C1 segment of cervical spinal cord (tissue), 14 donors: ENCODE results near the gene CPPED1.
"Not testable (repeated sequence)": the region's sequence is repeated elsewhere in the genome, so short reads cannot be mapped to it uniquely, and the experiment has no call there.

Source experiments
- DNase-seq, 14 donors: peaks; one replicate each; lab custom pipeline; 2025; lab: John Stamatoyannopoulos, UW

Gene CPPED1

DNA sequence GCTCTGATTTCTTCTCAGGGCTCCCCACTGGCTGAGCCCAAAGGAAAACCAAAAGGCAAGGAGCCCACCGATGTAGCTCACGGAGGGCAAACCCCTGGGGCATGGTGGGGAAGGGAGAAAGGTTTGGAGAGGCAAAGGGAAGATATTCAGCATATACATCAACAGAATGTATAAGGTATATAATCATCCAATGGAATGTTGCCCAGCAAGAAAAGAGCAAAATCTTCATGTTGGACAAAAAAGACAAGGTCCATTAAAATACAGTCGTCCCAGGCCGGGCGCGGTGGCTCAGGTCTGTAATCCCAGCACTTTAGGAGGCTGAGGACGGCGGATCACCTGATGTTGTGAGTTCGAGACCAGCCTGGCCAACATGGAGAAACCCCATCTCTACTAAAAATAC, 1.6 kb downstream of the CPPED1 start:
- no peak for DNase-seq

DNA sequence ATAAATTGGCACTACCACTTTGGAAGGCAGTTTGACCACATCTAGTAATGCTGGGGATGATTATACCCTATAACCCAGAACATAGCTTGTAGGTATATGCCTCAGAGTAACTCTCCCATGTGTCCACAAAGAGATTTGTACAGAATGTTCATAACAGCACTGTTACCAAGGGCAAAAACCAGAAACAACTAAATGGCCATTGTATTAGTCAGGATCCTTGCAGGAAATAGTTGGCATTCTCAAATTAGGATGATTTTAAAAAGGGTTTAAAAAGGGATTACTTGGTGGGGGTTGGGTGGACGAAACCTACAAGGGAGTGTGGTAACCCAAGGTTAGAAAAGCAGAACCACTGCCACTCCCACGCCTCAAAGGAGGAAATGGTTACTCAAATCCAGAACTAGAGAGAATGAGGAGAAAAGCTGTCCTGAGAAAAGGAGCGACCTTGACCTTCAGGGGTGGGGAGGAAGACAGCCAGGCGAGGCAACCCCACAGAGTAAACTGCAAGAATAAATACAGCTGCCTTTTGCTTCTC, 2.1 kb downstream of the CPPED1 start:
- peak in 3 of 14 donors; percentile 2 to 7 (median 5) for DNase-seq

DNA sequence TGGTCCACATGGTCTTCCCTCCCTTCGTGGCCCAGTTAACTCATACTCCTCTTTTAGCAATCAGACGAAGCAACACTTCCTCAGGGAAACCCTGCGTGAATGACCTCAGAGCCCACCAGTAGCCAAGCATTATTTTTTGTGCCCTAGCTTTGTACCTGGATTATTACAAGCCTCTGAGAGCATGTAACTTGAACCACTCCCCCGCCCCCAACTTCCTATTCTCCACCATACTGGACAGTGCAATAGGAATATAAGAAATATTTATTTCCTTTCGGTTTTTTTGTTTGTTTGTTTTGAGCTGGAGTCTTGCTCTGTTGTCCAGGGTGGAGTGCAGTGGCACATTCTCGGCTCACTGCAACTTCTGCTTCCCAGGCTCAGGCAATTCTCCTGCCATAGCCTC, 2.9 kb downstream of the CPPED1 start:
- DNase-seq, result no peak

GRCh38 chr16:12799996-12800395, 3.7 kb downstream of the CPPED1 start:
- not testable (repeated sequence) for DNase-seq

DNA sequence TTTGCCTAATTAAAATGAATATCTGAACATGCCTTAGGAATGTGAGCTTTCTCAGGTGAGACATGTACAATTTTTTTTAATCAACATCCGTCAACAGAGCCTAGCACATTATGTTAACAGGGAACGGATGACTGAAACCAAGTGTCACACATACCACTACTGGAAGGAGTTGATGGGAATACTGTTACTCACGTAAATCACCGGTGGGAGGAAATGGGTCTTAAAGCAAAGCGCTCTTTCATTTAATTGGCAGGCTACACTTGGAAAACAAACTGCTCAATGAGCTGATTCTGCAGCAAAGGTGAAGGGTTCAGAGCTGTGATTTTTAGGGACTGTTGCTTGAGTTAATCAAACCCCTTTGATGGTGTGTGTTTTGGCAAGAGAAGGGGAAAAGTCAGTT, 4.8 kb downstream of the CPPED1 start:
- DNase-seq, result no peak

DNA sequence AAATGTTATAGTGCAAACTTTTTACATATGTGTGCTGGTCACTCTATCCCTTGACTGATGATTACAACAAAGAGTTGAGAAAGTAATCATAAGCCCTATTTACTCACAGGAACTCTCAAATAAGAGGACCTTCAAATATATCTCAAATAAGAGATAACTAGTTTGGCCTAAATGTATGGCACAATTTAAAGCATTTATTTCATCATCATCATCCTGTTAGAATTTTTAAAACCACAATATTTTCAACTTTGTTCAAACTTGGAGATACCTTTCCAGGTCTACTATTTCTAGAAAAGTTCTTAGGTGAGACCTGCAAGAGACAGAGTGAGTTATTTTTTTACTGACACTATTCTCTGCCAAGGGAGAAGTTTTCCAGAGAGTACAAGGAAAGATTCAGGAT, 5.5 kb downstream of the CPPED1 start:
- DNase-seq, result no peak

- DNase-seq, result no peak
Observed at GRCh38 chr16:12796498-12796897, 7.2 kb downstream of the CPPED1 start.

DNA sequence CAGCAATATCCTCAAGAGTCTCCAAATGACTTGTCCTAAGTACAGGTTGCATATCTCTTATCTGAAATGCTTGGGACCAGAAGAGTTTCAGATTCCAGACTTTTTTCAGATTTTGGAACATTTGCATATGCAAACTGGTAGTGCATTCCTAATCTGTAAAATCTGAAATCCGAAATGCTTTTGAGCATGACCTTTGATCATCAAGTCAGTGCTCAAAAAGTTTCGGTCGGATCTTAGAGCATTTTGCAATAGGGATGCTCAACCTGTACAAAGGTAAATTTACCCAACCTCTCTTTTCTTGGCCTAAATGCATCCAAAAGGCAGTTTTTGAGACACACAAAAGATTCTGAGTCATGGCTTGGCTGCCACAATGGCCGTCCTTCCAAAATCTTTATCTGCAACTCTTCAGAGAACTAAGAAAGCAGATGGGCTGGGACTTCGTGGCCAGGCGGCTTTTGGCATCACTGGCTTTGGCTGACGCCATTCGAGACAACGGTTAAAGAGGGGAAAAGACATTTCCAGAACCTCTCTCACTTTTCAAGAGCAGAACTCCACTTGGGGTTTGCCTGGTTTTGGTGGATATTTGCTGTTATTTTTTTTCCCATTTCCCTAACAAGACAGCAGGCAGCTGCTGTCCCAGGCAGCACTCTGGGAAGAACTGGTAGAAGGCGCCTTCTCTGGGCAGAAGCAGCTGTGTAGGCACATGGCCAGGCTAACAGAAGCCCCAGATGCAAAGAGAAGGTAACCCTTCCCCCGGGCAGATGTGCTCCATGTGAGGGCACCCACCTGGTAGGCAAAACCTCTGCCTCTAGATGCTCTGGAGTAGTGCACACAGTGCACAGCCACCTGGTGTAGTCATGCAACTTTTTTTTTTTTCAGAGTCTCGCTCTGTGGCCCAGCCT, 8.9 kb downstream of the CPPED1 start:
- DNase-seq, result no peak

DNA sequence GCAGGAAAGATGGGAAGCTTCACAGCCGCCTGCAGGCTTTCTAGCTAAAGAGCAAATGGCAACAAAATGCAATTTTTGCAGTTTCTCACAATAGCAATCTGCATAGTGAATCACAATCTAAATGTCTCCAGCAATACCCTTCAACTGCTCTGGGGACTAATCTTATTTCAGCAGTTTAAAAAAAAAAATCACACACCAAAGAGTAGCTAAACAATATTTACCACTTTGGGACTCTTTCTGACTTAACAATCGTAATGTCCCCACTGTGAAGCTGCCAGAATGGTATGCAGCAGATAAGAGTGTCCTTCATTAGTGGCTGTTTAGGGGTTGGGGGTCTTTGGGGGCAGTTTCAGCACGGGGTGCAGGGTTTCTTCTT, 9.8 kb downstream of the CPPED1 start:
- no peak for DNase-seq

DNA sequence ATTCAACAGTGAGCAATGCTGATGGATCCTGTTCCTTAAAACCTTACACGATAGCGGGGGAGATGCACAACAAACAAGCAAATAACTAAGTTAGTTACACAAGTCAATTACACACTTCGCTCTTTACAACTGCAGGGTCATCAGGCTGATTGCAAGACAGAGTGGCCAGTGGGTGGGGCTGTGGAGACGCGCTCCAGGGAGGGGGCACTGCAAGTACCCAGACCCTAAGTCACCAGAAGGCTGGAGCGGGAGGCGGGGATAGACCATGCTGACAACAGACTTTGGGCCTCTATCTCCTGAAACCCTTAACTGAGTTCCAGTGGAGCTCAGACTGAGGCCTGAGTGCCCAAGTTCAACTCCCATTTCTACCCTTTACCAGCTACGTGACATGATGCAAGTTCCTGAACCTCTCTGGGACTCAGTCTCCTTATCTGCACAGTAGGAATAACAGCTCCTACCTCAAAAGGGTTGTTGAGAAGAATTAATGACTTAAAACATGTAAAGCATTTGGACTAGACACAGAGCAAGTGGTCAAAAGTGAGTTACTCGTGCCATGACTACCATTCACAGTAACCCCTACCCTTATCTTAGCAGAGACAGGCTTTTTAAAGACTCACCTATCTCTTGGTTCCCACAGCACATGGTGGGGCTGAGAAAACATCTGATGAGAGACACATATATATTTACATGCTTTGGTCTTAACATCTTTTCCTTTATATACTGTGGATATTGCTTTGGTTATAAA, 10.4 kb downstream of the CPPED1 start:
- DNase-seq, result no peak

- DNase-seq, result not testable (repeated sequence)
Observed at GRCh38 chr16:12792528-12792927, 11.2 kb downstream of the CPPED1 start.

DNA sequence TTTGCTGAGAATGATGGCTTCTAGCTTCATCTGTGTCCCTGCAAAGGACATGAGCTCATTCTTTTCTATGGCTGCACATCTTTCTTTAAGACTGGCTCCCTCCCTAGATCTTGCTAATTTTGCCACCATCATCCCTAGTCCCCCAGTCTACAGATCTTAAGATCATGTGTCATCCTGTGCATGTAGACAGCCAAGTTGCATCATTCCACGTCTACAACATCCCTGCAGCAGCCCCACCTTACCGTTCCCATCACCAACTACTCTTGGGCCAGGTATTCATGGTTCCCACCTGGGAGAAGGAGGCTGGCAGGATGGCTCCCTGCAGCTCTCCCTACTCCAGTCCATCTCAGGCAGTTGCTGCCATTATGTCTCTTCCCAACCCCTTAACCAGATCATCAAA, 12.3 kb downstream of the CPPED1 start:
- no peak for DNase-seq

DNA sequence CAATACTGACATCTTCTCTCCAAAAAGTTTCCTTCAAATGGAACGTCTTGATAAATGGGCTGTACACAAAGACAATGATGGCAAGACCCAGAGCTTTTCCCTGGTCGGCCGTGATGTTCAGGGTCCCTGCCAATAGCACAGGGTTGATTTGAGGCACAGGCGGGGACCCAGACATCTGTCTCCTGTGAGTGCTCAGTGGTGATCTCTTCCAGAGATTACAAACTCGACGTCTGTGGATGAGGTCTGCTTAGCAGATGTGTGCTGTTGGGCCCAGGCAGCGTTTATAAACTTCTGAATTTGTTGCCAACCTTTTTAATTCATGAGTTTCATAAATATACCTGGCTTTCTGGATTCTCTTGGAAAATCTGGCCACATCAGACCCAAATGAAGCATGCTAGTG, 14.9 kb downstream of the CPPED1 start:
- no peak for DNase-seq

DNA sequence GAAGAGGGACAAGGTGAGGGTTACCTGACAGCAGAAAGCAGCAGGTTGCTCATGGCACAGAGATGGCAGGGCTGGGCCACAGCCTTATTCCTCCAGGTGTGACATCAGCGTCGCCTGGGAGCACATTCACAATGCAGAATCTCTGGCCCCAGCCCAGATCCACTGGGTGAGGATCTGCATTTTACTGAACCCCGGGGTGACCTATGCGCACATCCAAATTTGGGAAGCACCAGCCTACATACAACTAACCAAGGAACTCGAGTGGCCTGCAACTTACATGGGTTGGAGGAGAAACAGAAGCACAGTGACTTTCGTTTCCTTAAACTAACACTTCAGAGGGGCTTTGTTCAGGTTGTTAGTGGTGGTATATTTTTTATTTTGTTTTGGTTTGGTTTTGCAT, 17.6 kb downstream of the CPPED1 start:
- no peak for DNase-seq

DNA sequence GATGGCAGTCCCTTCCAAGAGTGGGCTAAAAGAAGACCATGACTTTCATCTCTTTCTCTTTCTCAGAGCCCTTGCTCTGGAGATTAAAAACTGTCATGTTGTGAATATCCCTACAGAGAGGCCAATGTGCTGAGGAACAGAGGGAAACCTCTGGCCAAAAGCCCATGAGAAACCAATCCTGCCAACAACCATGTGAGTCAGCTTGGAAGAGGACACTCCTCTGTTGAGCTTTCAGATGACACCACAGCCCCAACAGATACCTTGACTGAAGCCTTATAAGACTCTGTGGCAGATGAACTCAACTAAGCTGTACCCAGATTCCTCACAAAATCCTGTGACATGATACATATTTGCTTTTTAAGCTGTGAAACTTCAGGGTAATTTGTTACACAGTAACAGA, 19.6 kb downstream of the CPPED1 start:
- DNase-seq, result no peak

DNA sequence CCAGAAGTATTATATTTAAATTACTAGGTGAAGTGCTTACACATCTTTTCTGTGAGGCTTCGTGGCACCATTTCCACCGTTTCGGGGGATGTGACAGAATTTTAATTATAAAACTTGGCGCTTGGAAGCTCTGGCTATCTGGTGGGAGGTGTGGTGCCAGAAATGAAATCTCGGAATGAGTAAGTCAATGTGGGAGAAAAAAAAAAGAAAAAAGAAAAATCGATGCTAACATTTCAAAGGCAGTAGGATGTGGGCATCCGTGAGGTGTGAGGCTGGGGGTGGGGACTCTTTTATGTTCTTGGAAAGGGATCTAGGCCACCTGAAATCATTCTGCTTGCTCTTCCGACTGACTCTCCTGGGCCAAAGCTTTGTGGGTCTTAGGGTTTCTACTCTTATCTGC, 21.9 kb downstream of the CPPED1 start:
- DNase-seq, result no peak

- no peak for DNase-seq
Observed at GRCh38 chr16:12780467-12780866, 23.2 kb downstream of the CPPED1 start.

DNA sequence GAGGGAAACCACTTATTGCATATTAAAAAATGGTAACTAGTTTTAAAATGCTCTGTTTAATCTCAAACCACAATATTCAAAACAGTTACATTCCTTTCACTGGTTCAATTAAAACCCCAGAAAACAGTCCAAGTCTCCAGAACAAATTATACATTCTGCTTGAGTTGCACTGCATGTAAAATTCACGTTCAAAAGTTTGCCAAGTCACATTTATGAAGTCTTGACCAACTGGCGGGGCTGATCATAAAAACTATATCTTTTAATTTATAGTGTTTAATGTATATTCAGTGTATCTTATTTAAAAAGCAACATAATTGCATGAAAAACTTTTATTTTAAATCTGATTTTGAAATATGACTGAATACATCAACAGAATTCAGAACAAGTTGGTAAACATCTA, 25.0 kb downstream of the CPPED1 start:
- DNase-seq, result no peak

GRCh38 chr16:12775656-12776236, 27.9 kb downstream of the CPPED1 start:
- no peak for DNase-seq

- DNase-seq, result no peak
Observed at GRCh38 chr16:12773221-12773620, 30.5 kb downstream of the CPPED1 start.

DNA sequence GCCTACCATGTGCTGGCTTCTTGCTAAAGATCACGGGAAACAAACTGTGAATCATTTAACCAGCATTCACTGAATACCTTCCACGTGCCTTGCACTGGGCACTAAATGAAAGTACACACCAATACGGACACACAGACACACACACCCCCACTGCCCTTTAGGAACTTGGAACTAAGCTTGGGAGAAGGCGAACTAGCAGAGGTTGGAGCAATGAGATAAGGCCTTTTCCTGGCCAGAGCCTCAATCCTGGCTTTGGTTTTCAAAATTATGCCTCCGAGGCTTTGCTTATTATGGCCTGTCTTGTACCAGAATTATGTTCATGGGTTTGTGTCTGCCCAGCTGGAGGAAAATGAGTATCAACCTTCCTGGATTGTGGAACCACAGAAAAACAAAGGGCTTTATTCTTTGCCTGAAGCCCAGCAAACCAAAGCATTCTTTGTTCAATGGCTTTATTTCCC, 32.3 kb downstream of the CPPED1 start:
- DNase-seq, result peak in 7 of 14 donors; percentile 19 to 49 (median 39)

GRCh38 chr16:12769525-12769924, 34.2 kb downstream of the CPPED1 start:
- DNase-seq, result no peak
